ENCODE data around the gene KCNN1.

DNA sequence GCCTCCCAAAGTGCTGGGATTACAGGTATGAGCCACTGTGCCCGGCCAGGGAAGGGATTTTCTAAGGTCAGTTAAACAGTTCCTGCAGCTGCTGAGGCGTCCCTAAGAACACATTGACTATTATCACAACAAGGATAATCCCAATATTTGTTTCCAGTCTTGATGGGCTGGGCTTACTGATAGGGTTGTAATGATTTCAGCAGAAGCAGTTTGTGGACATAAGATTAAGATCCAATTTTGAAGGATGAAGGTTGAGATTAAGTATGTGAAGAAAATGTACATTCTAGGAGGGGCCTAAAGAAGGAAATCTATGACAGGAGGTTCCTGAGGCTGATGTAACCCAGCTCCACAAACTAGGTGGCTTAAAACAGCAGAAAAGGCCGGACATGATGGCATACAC is 44.8 kb upstream of the KCNN1 start:
- TF ChIP-seq, protein P1, sequence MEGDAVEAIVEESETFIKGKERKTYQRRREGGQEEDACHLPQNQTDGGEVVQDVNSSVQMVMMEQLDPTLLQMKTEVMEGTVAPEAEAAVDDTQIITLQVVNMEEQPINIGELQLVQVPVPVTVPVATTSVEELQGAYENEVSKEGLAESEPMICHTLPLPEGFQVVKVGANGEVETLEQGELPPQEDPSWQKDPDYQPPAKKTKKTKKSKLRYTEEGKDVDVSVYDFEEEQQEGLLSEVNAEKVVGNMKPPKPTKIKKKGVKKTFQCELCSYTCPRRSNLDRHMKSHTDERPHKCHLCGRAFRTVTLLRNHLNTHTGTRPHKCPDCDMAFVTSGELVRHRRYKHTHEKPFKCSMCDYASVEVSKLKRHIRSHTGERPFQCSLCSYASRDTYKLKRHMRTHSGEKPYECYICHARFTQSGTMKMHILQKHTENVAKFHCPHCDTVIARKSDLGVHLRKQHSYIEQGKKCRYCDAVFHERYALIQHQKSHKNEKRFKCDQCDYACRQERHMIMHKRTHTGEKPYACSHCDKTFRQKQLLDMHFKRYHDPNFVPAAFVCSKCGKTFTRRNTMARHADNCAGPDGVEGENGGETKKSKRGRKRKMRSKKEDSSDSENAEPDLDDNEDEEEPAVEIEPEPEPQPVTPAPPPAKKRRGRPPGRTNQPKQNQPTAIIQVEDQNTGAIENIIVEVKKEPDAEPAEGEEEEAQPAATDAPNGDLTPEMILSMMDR (IDR thresholded peaks at IDR 0.05; ENCODE audit: insufficient read depth, low read length) = no peak
- TF ChIP-seq POLR2AphosphoS5 (IDR thresholded peaks at IDR 0.05; ENCODE audit: low read depth) (no peak), SPI1 (IDR thresholded peaks at IDR 0.05; ENCODE audit: borderline replicate concordance, low read depth) (no peak)
- TF ChIP-seq, protein P2, sequence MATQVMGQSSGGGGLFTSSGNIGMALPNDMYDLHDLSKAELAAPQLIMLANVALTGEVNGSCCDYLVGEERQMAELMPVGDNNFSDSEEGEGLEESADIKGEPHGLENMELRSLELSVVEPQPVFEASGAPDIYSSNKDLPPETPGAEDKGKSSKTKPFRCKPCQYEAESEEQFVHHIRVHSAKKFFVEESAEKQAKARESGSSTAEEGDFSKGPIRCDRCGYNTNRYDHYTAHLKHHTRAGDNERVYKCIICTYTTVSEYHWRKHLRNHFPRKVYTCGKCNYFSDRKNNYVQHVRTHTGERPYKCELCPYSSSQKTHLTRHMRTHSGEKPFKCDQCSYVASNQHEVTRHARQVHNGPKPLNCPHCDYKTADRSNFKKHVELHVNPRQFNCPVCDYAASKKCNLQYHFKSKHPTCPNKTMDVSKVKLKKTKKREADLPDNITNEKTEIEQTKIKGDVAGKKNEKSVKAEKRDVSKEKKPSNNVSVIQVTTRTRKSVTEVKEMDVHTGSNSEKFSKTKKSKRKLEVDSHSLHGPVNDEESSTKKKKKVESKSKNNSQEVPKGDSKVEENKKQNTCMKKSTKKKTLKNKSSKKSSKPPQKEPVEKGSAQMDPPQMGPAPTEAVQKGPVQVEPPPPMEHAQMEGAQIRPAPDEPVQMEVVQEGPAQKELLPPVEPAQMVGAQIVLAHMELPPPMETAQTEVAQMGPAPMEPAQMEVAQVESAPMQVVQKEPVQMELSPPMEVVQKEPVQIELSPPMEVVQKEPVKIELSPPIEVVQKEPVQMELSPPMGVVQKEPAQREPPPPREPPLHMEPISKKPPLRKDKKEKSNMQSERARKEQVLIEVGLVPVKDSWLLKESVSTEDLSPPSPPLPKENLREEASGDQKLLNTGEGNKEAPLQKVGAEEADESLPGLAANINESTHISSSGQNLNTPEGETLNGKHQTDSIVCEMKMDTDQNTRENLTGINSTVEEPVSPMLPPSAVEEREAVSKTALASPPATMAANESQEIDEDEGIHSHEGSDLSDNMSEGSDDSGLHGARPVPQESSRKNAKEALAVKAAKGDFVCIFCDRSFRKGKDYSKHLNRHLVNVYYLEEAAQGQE (IDR thresholded peaks at IDR 0.05; ENCODE audit: insufficient replicate concordance, low read depth) = no peak
